Upper lobe of right lung (tissue), 1 donor: ENCODE data around the gene CDH4. TPM values are rescaled to one million over a fixed set of nuclear protein-coding genes. Genes with fewer than 3 reads are reported as not detected.

Experiments
- ATAC-seq: fragments of 200-7000 bp; cut with Tn5 transposase; one replicate; pipeline ENCODE4 v1.9.1; 2020; ENCODE audit warnings: mild to moderate bottlenecking, moderate library complexity
- DNase-seq: peaks from one replicate; pipeline ENCODE4 v3.0.0-alpha.2; 2020
- H3K27ac ChIP-seq: fragments of 200-600 bp; one replicate; pipeline ENCODE4 v1.8.0; 2022
- H3K27me3 ChIP-seq: fragments of 200-600 bp; one replicate; pipeline ENCODE4 v1.8.0; 2022; ENCODE audit warnings: mild to moderate bottlenecking
- H3K36me3 ChIP-seq: fragments of 200-600 bp; one replicate; pipeline ENCODE4 v1.8.0; 2022
- H3K4me1 ChIP-seq: fragments of 200-600 bp; one replicate; pipeline ENCODE4 v1.8.0; 2022
- H3K4me3 ChIP-seq: fragments of 200-600 bp; one replicate; pipeline ENCODE4 v1.8.0; 2022; ENCODE audit warnings: mild to moderate bottlenecking
- H3K9me3 ChIP-seq: fragments of 200-600 bp; one replicate; pipeline ENCODE4 v1.8.0; 2022
- CTCF ChIP-seq: fragments of 200-600 bp; IDR thresholded peaks from one replicate; pipeline ENCODE4 v1.8.0; 2022; ENCODE audit warnings: antibody characterized with exemption
- intact Hi-C: fragments of 100-400 bp; cut with DNase I; formaldehyde crosslinking; loops from one replicate; pipeline ENCODE4 v1.11.0; 2022
- total RNA-seq: library from RNA; stranded (reverse); fragmentation: NEBNext Ultra II Directional; extraction: Animal tissue kit (Norgen Biotek cat#: 25700); gene quantifications from one replicate; pipeline ENCODE4 v1.2.1, GENCODE V29; 2021
- donor health status: DM: no; HTN: yes; CAD: no; lungs with severe emphysema.

Gene CDH4
- total RNA-seq, 1 donor from 2014 or later: 0.23 TPM

GRCh38 chr20:61497029-61497627, 245.1 kb downstream of the CDH4 start:
- Histone ChIP-seq H3K27me3 (no peaks in the 10 kb centered on the region), H3K36me3 (no peaks in the 10 kb centered on the region), H3K4me1 (no peaks in the 10 kb centered on the region), H3K4me3 (no peak overlapping the region), H3K27ac (no peak overlapping the region), H3K9me3 (no peaks in the 10 kb centered on the region)
- ATAC-seq (no peak), DNase-seq (no peak)
- TF ChIP-seq CTCF: no peak
- intact Hi-C loops: no loop called here

GRCh38 chr20:61499859-61500554, 247.9 kb downstream of the CDH4 start:
- no peak for TF ChIP-seq CTCF
- intact Hi-C loops: no loop called here
- no peak for ATAC-seq
- no peaks in the 10 kb centered on the region for H3K36me3 ChIP-seq
- no peaks in the 10 kb centered on the region for H3K9me3 ChIP-seq
- no peak overlapping the region for H3K4me3 ChIP-seq
- no peaks in the 10 kb centered on the region for H3K4me1 ChIP-seq
- no peak overlapping the region for H3K27ac ChIP-seq
- no peak for DNase-seq
- H3K27me3 ChIP-seq: no peaks in the 10 kb centered on the region

GRCh38 chr20:61500791-61501321, 248.8 kb downstream of the CDH4 start:
- H3K9me3 ChIP-seq: no peaks in the 10 kb centered on the region
- peak; percentile 75 for ATAC-seq
- DNase-seq: no peak
- no peaks in the 10 kb centered on the region for H3K4me1 ChIP-seq
- H3K27ac ChIP-seq: no peak overlapping the region
- no peak overlapping the region for H3K4me3 ChIP-seq
- no peaks in the 10 kb centered on the region for H3K36me3 ChIP-seq
- no peaks in the 10 kb centered on the region for H3K27me3 ChIP-seq
- no peak for TF ChIP-seq CTCF
- intact Hi-C loops: no loop called here

GRCh38 chr20:61502433-61502832, 250.4 kb downstream of the CDH4 start:
- no peak overlapping the region for H3K27ac ChIP-seq
- no peak for ATAC-seq

GRCh38 chr20:61503106-61503505, 251.0 kb downstream of the CDH4 start:
- H3K27ac ChIP-seq: no peak overlapping the region
- ATAC-seq: no peak
- no peak for TF ChIP-seq CTCF
- DNase-seq: no peak
- no peaks in the 10 kb centered on the region for H3K4me1 ChIP-seq
- peaks cover 5% of the 10 kb centered on the region for H3K27me3 ChIP-seq
- no peak overlapping the region for H3K4me3 ChIP-seq
- intact Hi-C loops: no loop called here
- no peaks in the 10 kb centered on the region for H3K36me3 ChIP-seq
- H3K9me3 ChIP-seq: no peaks in the 10 kb centered on the region

More at GRCh38 chr20:61502433-61502832, 250.4 kb downstream of the CDH4 start:
- Histone ChIP-seq H3K27me3 (peaks cover 3% of the 10 kb centered on the region), H3K9me3 (no peaks in the 10 kb centered on the region), H3K4me3 (no peak overlapping the region), H3K36me3 (no peaks in the 10 kb centered on the region), H3K4me1 (no peaks in the 10 kb centered on the region)
- intact Hi-C loops: no loop called here
- no peak for TF ChIP-seq CTCF
- no peak for DNase-seq
